Medulla oblongata (tissue), 1 donor: ENCODE measurements around the gene PTH1R.

Experiments used
- DNase-seq: peaks from one replicate; pipeline ENCODE4 v3.0.0-alpha.2; 2015; ENCODE audit errors: extremely low spot score

PTH1R gene

GRCh38 chr3:46883054-46883829 is 5.7 kb downstream of the PTH1R start:
- DNase-seq: no peak

DNA sequence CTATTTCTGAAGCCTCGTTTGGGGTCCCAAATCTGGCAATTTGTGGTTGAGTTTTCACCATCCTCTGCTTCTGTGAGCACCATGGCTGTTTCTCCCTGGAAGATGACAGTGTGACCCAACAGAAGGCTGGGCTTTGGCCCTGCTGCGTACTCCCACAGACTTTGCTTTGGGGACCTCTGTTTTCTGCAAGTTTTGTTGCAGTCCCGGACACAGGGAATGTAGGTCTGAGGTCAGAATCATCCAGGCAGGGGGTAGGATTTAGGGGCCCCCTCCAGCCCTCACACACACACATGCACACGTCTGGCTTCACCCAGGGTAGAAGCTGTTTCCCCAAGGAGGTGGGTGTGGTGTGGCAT is 6.3 kb downstream of the PTH1R start:
- no peak for DNase-seq

DNA sequence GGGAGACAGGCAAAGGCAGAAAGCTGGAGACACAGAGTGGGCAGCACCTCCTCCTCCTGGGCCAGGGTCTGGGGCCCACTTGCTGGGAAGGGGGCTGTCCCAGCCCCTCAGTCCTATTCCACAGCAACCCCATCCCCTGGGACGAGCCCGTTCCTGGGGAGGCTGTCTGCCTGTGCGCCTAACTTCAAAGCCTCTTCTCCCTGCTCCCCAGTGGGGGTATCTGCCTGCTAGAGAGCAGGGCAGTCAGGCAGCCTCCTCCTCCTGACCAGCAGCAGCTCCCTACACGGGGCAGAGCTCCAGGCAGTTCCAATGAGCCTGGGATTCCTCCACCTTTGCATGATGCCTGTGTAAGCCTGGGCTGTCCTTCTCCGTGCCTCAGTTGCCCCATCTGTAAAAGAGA is 6.9 kb downstream of the PTH1R start:
- no peak for DNase-seq

DNA sequence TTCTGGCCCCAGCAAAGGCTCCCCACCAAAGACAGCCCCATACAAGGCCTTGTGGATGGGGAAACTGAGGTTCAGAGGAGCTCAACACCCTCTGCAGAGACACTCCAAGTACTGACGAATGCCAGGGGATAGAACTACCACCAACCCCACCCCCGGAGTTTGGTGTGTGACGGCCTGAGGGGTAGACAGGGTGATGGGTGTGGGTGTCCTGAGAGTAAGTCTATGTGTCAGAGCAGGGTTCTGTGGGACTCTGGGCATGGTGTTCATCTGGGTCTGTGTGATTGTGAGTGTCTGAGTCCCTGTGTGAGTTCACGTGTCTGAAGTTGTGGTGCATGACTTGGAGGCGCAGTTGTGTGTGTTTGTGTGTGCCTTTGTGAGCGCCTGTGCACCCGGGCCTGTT is 7.4 kb downstream of the PTH1R start:
- DNase-seq: no peak

- DNase-seq: no peak
Observed at GRCh38 chr3:46885612-46886011, 8.1 kb downstream of the PTH1R start.

DNA sequence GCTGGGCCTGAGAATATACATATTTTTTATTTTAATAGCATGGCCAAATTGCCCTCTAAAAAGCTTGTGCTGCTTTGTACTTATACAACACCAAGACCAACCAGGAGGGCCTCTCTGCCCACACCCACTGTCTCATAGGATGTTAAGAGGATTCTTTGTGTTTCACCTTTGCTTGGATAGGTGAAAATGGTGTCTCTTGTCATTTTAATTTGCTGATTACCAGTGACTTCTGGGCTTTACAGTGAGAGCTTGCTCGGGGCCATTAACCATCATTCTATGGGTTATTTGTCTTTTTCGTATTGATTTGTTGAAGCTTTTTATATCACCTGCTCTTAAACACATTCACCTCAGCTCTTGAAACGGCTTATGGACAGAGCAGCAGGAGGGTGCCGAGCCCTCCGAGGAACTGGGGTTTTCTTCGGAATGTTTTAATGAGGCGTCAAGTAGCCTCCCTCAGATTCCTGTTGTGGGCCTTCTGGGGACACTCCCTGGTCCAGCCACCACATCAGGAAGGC is 10.5 kb downstream of the PTH1R start:
- no peak for DNase-seq

DNA sequence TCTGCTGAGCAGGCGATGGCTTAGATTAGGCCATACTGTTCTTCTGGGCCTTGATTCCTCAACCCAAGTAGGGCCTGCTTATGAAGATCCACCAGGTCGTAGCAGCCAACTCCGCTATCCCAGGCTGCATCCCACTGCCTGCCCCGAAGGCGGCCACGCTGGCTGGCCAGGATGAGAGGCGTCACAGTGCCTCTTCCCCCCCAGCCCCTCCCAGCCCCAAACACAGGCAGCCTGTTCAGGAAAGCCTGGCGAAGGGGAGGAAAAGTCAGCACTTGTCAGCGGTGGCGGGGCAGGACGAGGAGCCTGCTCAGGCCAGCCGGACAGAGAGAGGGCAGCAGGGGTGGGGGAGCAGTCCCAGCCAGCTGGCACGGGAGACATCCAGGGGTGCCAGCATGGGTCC is 11.2 kb downstream of the PTH1R start:
- peak; percentile 50 for DNase-seq

GRCh38 chr3:46889381-46890110 is 12.0 kb downstream of the PTH1R start:
- no peak for DNase-seq

DNA sequence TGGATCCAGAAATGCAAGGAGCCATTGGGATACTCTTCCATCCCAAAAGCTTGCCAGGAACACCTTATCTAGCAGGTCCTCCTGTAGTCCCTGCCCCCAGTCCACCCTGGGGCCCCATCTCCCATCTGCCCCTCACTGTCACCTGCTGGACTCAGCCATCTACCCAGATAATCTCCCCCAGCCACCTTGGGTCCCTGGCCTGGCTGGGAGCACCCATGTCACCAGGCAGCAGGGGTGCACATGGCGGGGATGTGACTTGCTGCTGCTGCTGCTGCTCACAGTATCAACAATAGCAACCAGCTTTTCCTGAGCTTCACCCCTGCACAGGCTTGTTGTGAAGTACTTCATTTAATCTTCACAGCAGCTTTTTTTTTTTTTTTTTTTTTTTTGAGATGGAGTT is 12.6 kb downstream of the PTH1R start:
- no peak for DNase-seq

- DNase-seq: no peak
Observed at GRCh38 chr3:46891132-46891531, 13.6 kb downstream of the PTH1R start.

- DNase-seq: peak; percentile 84
Observed at GRCh38 chr3:46892285-46893145, 15.0 kb downstream of the PTH1R start.

DNA sequence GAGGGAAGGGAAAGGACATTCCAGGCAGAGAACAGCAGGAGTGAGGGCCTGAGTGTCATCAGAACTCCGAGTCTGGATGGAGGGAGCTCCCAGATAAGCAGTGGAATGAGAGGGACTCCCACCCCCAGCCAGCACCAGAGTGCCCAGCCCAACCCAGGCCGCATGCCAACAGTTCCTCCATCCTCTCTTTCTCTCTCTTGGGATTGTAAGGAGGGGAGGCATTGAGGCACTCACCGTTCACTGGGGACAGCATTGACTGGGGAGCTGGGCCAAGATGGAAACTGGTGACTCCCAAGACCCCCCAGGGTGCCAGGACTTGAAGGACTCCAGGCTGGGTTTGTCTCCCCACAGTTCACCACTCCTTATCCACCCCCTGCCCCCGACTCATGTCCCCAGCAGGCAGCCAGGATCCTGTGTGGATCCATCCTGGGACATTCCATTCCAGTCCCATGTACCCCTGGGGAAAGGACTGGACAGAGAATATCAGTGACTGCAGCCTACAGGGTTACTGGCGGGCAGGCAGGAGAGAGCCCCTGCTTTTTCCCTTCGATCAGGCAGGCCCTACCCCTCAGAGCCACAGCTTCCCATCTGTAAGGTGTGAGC is 15.7 kb downstream of the PTH1R start:
- DNase-seq: no peak

DNA sequence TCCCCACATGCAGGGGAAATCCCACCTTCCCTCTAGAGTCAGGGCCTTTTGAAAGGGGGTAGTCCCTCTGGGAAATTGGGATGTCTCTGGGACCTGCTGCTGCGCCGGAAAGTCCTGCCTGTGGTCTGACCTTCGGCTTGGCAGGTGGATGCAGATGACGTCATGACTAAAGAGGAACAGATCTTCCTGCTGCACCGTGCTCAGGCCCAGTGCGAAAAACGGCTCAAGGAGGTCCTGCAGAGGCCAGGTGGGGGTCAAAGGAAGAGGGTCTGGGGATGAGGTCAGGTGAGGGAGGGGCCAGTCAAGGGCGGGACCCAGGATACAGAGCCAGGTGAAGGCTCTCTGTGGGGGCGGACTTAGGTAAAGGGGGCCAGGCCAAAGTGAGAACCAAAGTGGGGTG is 16.2 kb downstream of the PTH1R start:
- no peak for DNase-seq

DNA sequence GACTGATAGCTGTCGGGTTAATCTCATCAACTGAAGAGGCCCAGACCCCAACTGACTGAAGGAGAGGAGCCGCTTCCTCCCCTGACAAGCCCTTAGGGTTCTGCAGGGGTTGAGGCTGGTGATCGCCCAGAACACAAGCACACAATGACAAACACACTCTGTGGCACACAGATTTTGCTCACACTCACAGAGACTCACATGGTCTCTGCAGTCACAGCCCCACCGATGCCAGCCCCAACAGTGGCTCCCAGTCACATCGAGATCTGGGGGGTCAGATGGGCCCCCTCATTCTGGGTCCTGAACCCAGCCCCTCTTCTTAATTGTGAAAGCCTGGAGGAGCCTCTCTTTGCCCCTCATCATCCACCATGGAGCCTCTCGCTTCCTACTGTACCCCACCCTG is 16.7 kb downstream of the PTH1R start:
- no peak for DNase-seq

GRCh38 chr3:46895204-46895660 is 17.7 kb downstream of the PTH1R start:
- peak; percentile 38 for DNase-seq

GRCh38 chr3:46895761-46896160 is 18.2 kb downstream of the PTH1R start:
- DNase-seq: no peak

DNA sequence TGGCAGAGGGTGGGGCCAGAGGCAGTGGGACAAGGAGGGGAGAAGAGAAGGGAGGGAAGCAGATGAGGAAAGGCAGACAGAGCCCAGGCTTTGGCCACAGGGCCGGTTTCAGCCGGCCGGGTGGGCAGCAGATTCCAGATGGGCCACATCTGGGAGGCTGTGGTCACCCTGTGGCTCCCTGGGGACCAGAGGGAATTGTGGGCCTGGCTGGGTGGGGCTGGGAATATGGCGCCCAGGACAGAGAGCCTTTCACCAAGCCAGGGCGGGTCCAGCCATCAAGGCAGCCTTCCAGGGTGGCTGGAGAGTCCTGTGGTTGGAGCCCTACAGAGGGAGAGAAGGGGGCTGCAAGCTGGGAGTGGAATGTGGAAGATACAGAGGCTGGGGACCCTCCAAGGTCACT is 18.9 kb downstream of the PTH1R start:
- no peak for DNase-seq

DNA sequence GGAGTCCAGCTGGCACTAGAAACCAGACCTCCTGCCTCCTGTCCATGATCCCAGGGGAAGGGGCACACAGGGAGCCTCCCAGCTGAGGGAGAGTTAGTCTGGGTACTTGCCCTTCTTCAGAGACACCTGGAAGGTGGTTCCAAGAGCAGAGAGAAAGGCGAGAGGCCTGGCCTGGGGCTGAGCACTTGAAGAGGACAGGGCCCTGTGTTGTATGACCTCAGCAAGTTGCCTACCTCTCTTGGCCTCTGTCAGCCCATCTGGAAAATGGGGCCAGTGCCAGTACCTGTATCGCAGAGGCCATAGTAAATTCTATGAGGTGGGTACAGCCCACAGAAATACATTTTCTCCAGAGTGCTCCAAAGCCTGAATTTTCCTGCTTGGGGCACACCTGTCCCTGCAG is 19.5 kb downstream of the PTH1R start:
- no peak for DNase-seq

GRCh38 chr3:46897829-46898320 is 20.4 kb downstream of the PTH1R start:
- DNase-seq: no peak

DNA sequence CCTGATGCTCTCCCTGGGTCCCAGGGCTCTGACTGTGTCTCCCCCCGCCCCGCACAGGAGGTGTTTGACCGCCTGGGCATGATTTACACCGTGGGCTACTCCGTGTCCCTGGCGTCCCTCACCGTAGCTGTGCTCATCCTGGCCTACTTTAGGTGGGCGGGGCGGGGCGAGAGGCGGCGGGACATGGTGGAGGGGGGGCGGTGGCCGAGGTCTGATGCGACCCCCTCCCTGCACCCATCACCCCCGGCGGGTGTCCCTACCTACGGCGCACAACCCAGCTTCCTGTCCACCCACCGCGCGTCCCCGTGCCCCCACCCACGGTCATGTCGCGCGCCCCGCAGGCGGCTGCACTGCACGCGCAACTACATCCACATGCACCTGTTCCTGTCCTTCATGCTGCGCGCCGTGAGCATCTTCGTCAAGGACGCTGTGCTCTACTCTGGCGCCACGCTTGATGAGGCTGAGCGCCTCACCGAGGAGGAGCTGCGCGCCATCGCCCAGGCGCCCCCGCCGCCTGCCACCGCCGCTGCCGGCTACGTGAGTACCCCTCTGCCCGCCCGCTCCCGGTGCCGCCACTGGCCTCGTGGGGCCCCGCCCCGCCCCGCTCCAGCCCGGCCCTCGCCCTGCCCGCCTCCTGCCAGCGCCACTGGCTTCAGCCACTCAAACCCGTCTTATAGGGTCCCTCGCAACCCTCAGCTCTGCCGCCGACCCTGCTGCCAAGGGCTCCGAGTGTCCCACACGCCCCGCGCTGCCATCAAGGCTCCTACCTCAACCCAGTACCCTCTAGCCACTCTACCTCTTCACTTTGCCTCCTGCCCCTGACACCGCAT is 21.0 kb downstream of the PTH1R start:
- no peak for DNase-seq
